Neural crest cell (in vitro differentiated cells): ENCODE results near the gene SBK1. TPM values are rescaled to one million over a fixed set of nuclear protein-coding genes. Genes with fewer than 3 reads are reported as not detected.

Source experiments
- DNase-seq: peaks from one replicate; pipeline ENCODE4 v3.0.0; 2021; ENCODE audit warnings: low read depth, mixed read lengths, low spot score
- H3K27ac Mint-ChIP-seq: one replicate; pipeline ENCODE4 v1.8.0; 2021; ENCODE audit warnings: mild to moderate bottlenecking, mixed read lengths; ENCODE audit not compliant: unreplicated experiment
- H3K27me3 Mint-ChIP-seq: 2 replicates; pipeline ENCODE4 v1.8.0; 2021; ENCODE audit warnings: low read depth, mild to moderate bottlenecking, mixed read lengths
- H3K36me3 Mint-ChIP-seq: 2 replicates; pipeline ENCODE4 v1.8.0; 2021; ENCODE audit warnings: low read depth, mild to moderate bottlenecking, mixed read lengths
- H3K4me1 Mint-ChIP-seq: 2 replicates; pipeline ENCODE4 v1.8.0; 2021; ENCODE audit warnings: mixed read lengths
- H3K4me3 Mint-ChIP-seq: one replicate; pipeline ENCODE4 v1.8.0; 2021; ENCODE audit warnings: mild to moderate bottlenecking, mixed read lengths
- H3K9me3 Mint-ChIP-seq: 2 replicates; pipeline ENCODE4 v1.8.0; 2021; ENCODE audit warnings: mixed read lengths
- CTCF ChIP-seq: fragments of 200-600 bp; sonication (generic); conservative IDR thresholded peaks from 2 replicates; pipeline ENCODE4 v1.5.0; 2021; ENCODE audit warnings: antibody characterized with exemption, mild to moderate bottlenecking
- total RNA-seq: library from RNA; stranded (reverse); gene quantifications from 2 replicates; pipeline ENCODE4 v1.2.1, GENCODE V29; 2021

Gene SBK1
- total RNA-seq, 1 donor from 2014 or later: 79.0 TPM

- peaks cover 3% of the 10 kb centered on the region for H3K4me1 Mint-ChIP-seq
- H3K27ac Mint-ChIP-seq: no peak overlapping the region
- TF ChIP-seq CTCF: no peak
These were observed 27.2 kb downstream of the SBK1 start for GRCh38 chr16:28319476-28320022.

DNA sequence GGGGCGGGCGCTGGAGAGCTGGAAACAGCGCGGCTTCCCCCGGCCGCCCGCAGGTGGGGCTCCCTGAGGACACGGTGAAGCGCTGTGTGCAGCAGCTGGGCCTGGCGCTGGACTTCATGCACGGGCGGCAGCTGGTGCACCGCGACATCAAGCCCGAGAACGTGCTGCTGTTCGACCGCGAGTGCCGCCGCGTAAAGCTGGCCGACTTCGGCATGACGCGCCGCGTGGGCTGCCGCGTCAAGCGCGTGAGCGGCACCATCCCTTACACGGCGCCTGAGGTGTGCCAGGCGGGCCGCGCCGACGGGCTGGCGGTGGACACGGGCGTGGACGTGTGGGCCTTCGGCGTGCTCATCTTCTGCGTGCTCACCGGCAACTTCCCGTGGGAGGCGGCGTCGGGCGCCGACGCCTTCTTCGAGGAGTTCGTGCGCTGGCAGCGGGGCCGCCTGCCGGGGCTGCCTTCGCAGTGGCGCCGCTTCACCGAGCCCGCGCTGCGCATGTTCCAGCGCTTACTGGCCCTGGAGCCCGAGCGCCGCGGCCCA lies 27.8 kb downstream of the SBK1 start:
- Mint-ChIP-seq H3K4me3 (no peak overlapping the region), H3K36me3 (peaks cover 9% of the 10 kb centered on the region), H3K27me3 (no peaks in the 10 kb centered on the region), H3K4me1 (peaks cover 3% of the 10 kb centered on the region), H3K27ac (no peak overlapping the region), H3K9me3 (no peaks in the 10 kb centered on the region)
- no peak for TF ChIP-seq CTCF
- DNase-seq: no peak

More at GRCh38 chr16:28319476-28320022, 27.2 kb downstream of the SBK1 start:
- no peaks in the 10 kb centered on the region for H3K27me3 Mint-ChIP-seq
- no peak overlapping the region for H3K4me3 Mint-ChIP-seq
- peaks cover 9% of the 10 kb centered on the region for H3K36me3 Mint-ChIP-seq
- no peak for DNase-seq
- no peaks in the 10 kb centered on the region for H3K9me3 Mint-ChIP-seq

DNA sequence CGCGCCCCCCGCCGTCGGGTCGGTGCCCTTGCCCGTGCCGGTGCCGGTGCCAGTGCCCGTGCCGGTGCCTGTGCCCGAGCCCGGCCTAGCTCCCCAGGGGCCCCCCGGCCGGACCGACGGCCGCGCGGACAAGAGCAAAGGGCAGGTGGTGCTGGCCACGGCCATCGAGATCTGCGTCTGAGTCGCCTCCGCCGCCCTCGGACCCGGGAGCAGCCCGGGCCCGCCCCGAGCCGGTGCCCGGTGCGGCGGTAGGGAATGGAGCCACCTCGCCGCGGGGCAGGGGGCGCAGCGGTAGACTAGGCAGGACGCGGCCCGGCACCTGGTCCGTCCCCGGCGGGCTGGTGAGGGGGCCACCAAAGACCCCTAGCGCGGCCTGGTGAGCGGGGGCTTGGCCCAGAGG lies 28.4 kb downstream of the SBK1 start:
- no peak for DNase-seq
- Mint-ChIP-seq H3K4me3 (no peak overlapping the region), H3K27ac (no peak overlapping the region), H3K36me3 (peaks cover 9% of the 10 kb centered on the region), H3K9me3 (no peaks in the 10 kb centered on the region), H3K27me3 (no peaks in the 10 kb centered on the region), H3K4me1 (peaks cover 3% of the 10 kb centered on the region)
- TF ChIP-seq CTCF: no peak

DNA sequence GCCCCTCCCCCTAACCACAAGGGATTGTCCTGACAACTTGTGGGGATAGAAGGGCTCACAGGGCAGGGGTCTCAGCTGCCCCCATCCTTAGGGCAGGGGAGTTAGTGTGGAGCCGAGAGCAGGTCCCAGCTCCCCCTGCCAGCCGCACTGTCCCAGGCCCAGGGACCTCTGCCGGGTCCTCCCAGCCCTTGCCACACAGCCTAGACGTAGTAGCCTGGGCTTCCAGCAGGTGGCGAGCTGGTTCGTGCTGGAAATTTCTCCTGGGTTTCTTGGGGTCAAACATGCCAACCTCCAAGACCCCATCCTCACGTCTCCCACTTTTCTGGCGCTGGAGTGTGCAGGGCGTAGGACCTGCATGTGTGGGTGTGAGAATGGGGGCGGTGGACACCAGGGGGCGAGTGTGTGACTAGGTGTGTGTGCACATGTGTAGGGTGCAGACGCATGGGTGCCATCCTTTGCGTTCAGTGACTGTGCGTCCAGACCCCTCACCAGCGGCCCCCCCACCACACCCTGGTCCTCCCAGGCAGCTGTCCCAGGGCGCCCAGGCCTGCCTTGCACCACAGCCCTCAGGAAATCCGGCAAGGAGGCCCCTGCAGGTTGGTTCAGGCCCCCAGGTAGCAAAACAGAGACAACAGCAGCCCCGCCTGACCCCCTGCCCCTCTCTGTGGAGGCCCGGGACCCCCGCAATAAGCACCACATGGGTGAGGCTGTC lies 29.5 kb downstream of the SBK1 start:
- DNase-seq: peak; percentile 66
- H3K36me3 Mint-ChIP-seq: peaks cover 9% of the 10 kb centered on the region
- H3K27ac Mint-ChIP-seq: no peak overlapping the region

GRCh38 chr16:28324235-28324886 lies 32.0 kb downstream of the SBK1 start:
- no peak for TF ChIP-seq CTCF
- Mint-ChIP-seq H3K4me3 (no peak overlapping the region), H3K9me3 (no peaks in the 10 kb centered on the region), H3K27ac (no peak overlapping the region), H3K4me1 (peaks cover 5% of the 10 kb centered on the region), H3K27me3 (no peaks in the 10 kb centered on the region), H3K36me3 (peaks cover 2% of the 10 kb centered on the region)
- no peak for DNase-seq

More for the DNA sequence above, 29.5 kb downstream of the SBK1 start:
- peaks cover 5% of the 10 kb centered on the region for H3K4me1 Mint-ChIP-seq
- H3K4me3 Mint-ChIP-seq: no peak overlapping the region
- peak; percentile 71 for TF ChIP-seq CTCF
- H3K9me3 Mint-ChIP-seq: no peaks in the 10 kb centered on the region
- no peaks in the 10 kb centered on the region for H3K27me3 Mint-ChIP-seq
